Brain microvascular endothelial cell (primary cell): ENCODE results near the gene ZNF581.

ENCODE experiments used
- DNase-seq: peaks from one replicate; pipeline ENCODE4 v3.0.0-alpha.2; 2020
- H3K27ac ChIP-seq: fragments of 250-450 bp; sonication (Bioruptor Pico); 2 replicates; pipeline ENCODE4 v1.5.1; 2020; ENCODE audit warnings: mild to moderate bottlenecking, moderate library complexity
- H3K27me3 ChIP-seq: fragments of 250-450 bp; sonication (Bioruptor Pico); replicated peaks from 2 replicates; pipeline ENCODE4 v1.5.1; 2020; ENCODE audit warnings: mild to moderate bottlenecking
- H3K36me3 ChIP-seq: fragments of 250-450 bp; sonication (Bioruptor Pico); replicated peaks from 2 replicates; pipeline ENCODE4 v1.5.1; 2020; ENCODE audit warnings: mild to moderate bottlenecking
- H3K4me3 ChIP-seq: 2 replicates; pipeline ENCODE4 v1.5.1; 2011; ENCODE audit warnings: low read depth, mild to moderate bottlenecking, control low read depth, low read length, moderate library complexity
- in situ Hi-C: cut with HindIII; loops from 2 replicates; pipeline ENCODE4 v1.10.0; 2017; ENCODE audit warnings: low sequenced_read_pairs, low pct_ligation_motif_present
- TF ChIP-seq, protein P1 (sequence below): IDR thresholded peaks from 2 replicates; pipeline ENCODE4 v1.5.1; 2011; ENCODE audit warnings: low read depth, mild to moderate bottlenecking, moderate library complexity, low read length, control low read depth, inconsistent platforms; ENCODE audit errors: missing control alignments

ZNF581 gene

DNA sequence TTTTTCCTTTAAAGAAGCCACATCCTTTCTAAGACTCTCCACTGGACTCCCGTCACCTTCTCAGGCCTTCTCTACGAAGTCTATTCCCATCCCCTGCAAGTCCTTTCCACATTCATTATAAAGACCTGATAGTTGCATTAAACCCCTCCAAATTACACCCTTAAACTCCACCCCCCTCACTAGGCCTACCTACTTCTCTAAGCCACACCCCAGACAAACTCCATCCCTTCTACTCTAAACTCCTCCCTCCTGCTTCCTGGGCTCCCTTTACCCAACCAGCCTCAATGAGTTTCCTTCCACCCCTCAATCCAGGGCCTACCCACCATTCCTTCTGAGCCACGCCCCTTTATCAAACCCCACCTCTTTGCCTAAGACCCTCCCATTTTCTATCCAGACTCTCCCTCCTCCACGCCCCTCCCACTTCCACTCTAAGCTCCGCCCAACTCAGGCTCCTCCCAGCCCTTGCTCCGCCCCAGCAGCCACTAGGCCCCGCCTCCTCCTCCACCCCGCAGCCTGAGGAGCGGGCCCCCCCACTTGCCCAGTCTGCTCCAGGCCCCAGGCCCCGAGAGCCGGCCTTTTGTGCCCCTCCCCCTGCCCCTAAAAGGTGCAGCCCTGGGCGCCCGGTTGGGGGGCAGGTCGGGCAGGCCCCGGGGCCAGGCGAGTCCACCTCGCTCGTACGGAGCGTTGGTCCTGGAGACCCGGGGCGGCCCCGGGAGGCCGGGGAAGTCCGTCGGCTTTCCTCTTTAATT, 44.6 kb upstream of the ZNF581 start:
- Histone ChIP-seq H3K36me3 (peaks cover 23% of the 10 kb centered on the region), H3K27ac (peak overlapping the region; percentile 98), H3K4me3 (peak overlapping the region; percentile 79), H3K27me3 (no peaks in the 10 kb centered on the region)
- TF ChIP-seq, protein P1, sequence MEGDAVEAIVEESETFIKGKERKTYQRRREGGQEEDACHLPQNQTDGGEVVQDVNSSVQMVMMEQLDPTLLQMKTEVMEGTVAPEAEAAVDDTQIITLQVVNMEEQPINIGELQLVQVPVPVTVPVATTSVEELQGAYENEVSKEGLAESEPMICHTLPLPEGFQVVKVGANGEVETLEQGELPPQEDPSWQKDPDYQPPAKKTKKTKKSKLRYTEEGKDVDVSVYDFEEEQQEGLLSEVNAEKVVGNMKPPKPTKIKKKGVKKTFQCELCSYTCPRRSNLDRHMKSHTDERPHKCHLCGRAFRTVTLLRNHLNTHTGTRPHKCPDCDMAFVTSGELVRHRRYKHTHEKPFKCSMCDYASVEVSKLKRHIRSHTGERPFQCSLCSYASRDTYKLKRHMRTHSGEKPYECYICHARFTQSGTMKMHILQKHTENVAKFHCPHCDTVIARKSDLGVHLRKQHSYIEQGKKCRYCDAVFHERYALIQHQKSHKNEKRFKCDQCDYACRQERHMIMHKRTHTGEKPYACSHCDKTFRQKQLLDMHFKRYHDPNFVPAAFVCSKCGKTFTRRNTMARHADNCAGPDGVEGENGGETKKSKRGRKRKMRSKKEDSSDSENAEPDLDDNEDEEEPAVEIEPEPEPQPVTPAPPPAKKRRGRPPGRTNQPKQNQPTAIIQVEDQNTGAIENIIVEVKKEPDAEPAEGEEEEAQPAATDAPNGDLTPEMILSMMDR, result no peak
- in situ Hi-C loops, result no loop called here
- DNase-seq, result peak; percentile 94

DNA sequence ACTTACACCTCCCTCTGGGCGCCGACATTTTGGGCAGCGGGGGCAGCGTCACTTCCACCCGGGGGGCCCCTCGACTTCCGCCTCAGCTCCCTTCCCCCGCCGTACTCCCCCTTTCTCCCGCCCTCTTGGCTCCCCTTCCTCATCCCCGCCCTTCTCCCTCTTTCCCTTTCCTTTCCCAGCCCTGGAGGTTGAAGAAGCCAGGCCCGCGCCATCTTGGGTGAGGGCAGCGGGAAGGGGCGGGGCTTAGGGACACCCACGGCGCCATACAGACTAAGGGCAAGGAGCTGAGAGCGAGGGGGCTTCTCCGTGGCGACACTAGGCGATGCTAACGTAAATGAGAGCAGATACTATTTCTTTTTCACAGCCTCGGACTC, 44.0 kb upstream of the ZNF581 start, which contains the start of gene FIZ1:
Gene FIZ1 (minus strand): TSS at position 50 of the 374 bp plus-strand sequence. CDS start 1,652 bp downstream, outside the sequence.
- DNase-seq, result peak; percentile 98
- TF ChIP-seq, protein P1, result no peak
- peaks cover 22% of the 10 kb centered on the region for H3K36me3 ChIP-seq
- no peaks in the 10 kb centered on the region for H3K27me3 ChIP-seq
- peak within 1 kb of the TSS; percentile 98 for H3K27ac ChIP-seq
- in situ Hi-C loops, result no loop called here
- peak within 1 kb of the TSS; percentile 79 for H3K4me3 ChIP-seq

DNA sequence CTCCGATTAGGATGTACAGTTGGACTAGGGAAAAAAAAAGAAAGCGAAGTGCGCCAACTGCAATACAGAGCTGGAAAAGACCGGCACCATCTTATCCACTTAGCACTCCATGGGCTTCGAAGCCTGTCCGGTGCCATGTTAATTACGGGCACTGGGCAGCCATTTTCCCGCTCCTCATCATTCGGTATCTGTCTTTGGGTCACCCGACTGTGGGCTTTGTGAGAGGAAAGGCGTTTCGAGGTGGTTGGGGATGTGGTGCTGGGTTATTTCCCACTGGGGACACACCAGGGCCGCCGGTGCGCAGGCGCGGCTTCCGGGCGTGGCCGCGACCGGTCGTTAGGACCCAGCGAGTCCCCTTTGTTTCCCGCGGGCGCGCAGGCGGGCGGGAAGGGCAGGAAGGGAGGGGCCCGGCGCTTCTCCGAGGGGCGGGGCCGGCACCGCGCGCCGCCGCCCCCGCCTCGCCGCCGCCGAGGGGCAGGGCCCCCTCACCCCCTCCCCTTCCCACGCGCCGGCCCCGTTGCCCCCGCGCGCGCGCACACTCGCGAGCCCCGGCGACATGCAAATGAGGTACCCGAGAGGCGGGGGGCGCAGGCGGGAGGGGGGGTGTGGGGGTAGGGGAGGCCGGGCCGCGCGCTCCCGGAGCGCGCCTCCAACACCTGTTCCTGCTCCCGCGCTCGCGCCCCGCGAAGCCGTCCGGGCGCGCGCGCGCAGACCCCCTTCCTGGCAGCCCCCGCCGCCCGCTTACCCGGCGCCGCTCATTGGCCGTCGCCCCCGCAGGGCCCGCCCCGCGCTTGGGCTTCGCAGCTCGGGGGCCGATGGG, 43.4 kb upstream of the ZNF581 start, which contains the start of gene ZNF524:
Gene ZNF524 (plus strand): TSS at position 447 of the 820 bp plus-strand sequence. CDS start 1,825 bp downstream, outside the sequence.
- TF ChIP-seq, protein P1, result no peak
- peak within 1 kb of the TSS; percentile 79 for H3K4me3 ChIP-seq
- in situ Hi-C loops, result loop anchor here (25.0 kb wide), 1 partner anchor 213 kb away; the partner anchor contains the start of genes RPL28, TMEM190 and TMEM238
- DNase-seq, result peak; percentile 83
- peaks cover 18% of the 10 kb centered on the region for H3K36me3 ChIP-seq
- peak within 1 kb of the TSS; percentile 98 for H3K27ac ChIP-seq
- no peaks in the 10 kb centered on the region for H3K27me3 ChIP-seq

DNA sequence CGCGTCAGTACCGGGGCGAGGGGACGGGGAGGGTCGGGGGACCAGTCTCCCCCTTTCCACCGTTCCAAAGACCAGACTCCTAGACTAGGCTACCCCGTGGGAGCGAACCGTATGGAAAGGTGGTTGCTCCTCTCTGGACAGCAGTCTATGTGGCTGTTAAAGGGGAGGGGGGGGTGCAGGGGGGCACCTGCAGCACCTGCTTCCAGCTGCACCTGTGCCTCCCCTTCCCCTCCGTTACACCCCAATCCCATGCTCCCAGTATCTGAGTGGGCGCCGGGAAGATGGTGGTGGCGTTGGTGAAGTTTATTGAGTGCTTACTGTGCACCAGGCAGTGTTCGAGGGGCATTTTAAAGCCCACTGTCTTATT, 42.8 kb upstream of the ZNF581 start:
- peak overlapping the region; percentile 98 for H3K27ac ChIP-seq
- H3K27me3 ChIP-seq, result no peaks in the 10 kb centered on the region
- in situ Hi-C loops, result loop anchor here (25.0 kb wide), 1 partner anchor 213 kb away; the partner anchor contains the start of genes RPL28, TMEM190 and TMEM238
- peak overlapping the region; percentile 79 for H3K4me3 ChIP-seq
- peaks cover 13% of the 10 kb centered on the region for H3K36me3 ChIP-seq
- no peak for DNase-seq
- TF ChIP-seq, protein P1, result no peak

DNA sequence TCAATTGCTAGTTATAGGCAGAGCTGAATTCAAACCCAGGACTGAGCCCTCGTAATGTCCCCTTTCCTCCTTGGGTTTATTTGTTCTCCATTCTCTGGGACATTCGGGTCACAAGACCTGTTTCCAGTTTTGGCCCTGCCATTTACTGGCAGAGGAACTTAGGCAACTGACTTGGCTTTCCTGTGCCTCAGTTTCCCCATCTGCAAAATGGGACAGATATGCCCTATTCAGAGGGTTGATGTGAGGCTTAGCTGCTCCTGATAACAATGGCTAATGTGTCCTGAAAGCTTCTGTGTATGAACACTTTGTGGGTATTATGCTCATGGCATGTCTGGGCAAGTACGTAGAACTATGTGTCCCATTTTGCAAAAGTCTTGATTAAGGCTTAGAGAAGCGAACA, 42.4 kb upstream of the ZNF581 start:
- no peaks in the 10 kb centered on the region for H3K27me3 ChIP-seq
- TF ChIP-seq, protein P1, result no peak
- H3K27ac ChIP-seq, result no peak overlapping the region
- in situ Hi-C loops, result loop anchor here (25.0 kb wide), 1 partner anchor 214 kb away; the partner anchor contains the start of genes RPL28, TMEM190 and TMEM238
- peak overlapping the region; percentile 79 for H3K4me3 ChIP-seq
- H3K36me3 ChIP-seq, result peaks cover 9% of the 10 kb centered on the region
- DNase-seq, result no peak
